Endodermal cell (in vitro differentiated cells): ENCODE data around the gene LILRA2. TPM values are rescaled to one million over a fixed set of nuclear protein-coding genes. Genes with fewer than 3 reads are reported as not detected.
"Not testable (repeated sequence)": the region's sequence is repeated elsewhere in the genome, so short reads cannot be mapped to it uniquely, and the experiment has no call there.

Source experiments
- DNase-seq: peaks from one replicate; pipeline ENCODE4 v3.0.0-alpha.2; 2017
- H3K27ac ChIP-seq: 2 replicates; pipeline ENCODE4 v1.5.1; 2013; ENCODE audit warnings: mild to moderate bottlenecking, low read depth, low read length, moderate library complexity
- H3K27me3 ChIP-seq: 2 replicates; pipeline ENCODE4 v1.6.1; 2013; ENCODE audit warnings: mild to moderate bottlenecking, low read length, moderate library complexity; ENCODE audit not compliant: insufficient read depth, control insufficient read depth, poor library complexity, severe bottlenecking
- H3K36me3 ChIP-seq: 2 replicates; pipeline ENCODE4 v1.7.0; 2013; ENCODE audit warnings: mild to moderate bottlenecking, low read length, moderate library complexity; ENCODE audit not compliant: control insufficient read depth, insufficient read depth
- H3K4me1 ChIP-seq: one replicate; pipeline ENCODE4 v1.7.0; 2013; ENCODE audit warnings: low read length; ENCODE audit not compliant: control insufficient read depth, insufficient read depth
- H3K4me3 ChIP-seq: 2 replicates; pipeline ENCODE4 v1.5.1; 2013; ENCODE audit warnings: mild to moderate bottlenecking, low read length, moderate library complexity
- H3K9ac ChIP-seq: 2 replicates; pipeline ENCODE4 v1.6.1; 2013; ENCODE audit warnings: mild to moderate bottlenecking, low read length, moderate library complexity; ENCODE audit not compliant: poor library complexity, severe bottlenecking; ENCODE audit errors: extremely low read depth
- H3K9me3 ChIP-seq: 2 replicates; pipeline ENCODE4 v1.6.1; 2013; ENCODE audit warnings: mild to moderate bottlenecking, low read length, moderate library complexity; ENCODE audit not compliant: control insufficient read depth
- H3K27ac Mint-ChIP-seq: 2 replicates; pipeline ENCODE4 v1.8.0; 2020; ENCODE audit warnings: mixed read lengths
- H3K27me3 Mint-ChIP-seq: 2 replicates; pipeline ENCODE4 v1.8.0; 2021; ENCODE audit warnings: mild to moderate bottlenecking, mixed read lengths; ENCODE audit not compliant: insufficient read depth
- H3K36me3 Mint-ChIP-seq: 2 replicates; pipeline ENCODE4 v1.8.0; 2020; ENCODE audit warnings: low read depth, mixed read lengths
- H3K4me1 Mint-ChIP-seq: 2 replicates; pipeline ENCODE4 v1.8.0; 2020; ENCODE audit warnings: mixed read lengths
- H3K4me3 Mint-ChIP-seq: 2 replicates; pipeline ENCODE4 v1.8.0; 2020; ENCODE audit warnings: mild to moderate bottlenecking, moderate library complexity, mixed read lengths
- H3K9me3 Mint-ChIP-seq: 2 replicates; pipeline ENCODE4 v1.8.0; 2020; ENCODE audit warnings: mild to moderate bottlenecking, mixed read lengths
- CTCF ChIP-seq: fragments of 200-600 bp; sonication (generic); conservative IDR thresholded peaks from 2 replicates; pipeline ENCODE4 v1.5.0; 2021; ENCODE audit warnings: antibody characterized with exemption, mild to moderate bottlenecking
- WGBS, 2 experiments: methylation state at CpG; one replicate each; pipeline versions ENCODE4 v1.1.5 to v1.1.7; 2013; ENCODE audit warnings: missing lambda C conversion rate in 2 of 2, mixed read lengths in 1 of 2; ENCODE audit not compliant: insufficient coverage in 1 of 2, insufficient read length in 1 of 2; 5-methylcytosine and 5-hydroxymethylcytosine counted together
- total RNA-seq, 2 donors: library from RNA; stranded (reverse); fragmentation: NEBNext Ultra II Directional in 1 of 2; extraction: Animal tissue kit (Norgen Biotek cat#: 25700) in 1 of 2; gene quantifications; 2 replicates in 1 of 2; 3 replicates in 1 of 2; pipeline ENCODE4 v1.2.1, GENCODE V29; 2021

LILRA2 gene
- total RNA-seq, 2 donors from 2014 or later, result not detected

GRCh38 chr19:54616821-54617560 lies 43.4 kb downstream of the LILRA2 start:
- H3K4me1 Mint-ChIP-seq, result no peaks in the 10 kb centered on the region

GRCh38 chr19:54620464-54620863 lies 46.9 kb downstream of the LILRA2 start:
- Histone ChIP-seq H3K27me3 (no peaks in the 10 kb centered on the region), H3K36me3 (no peaks in the 10 kb centered on the region), H3K27ac (no peak overlapping the region), H3K9me3 (peaks cover 61% of the 10 kb centered on the region), H3K4me1 (no peaks in the 10 kb centered on the region), H3K9ac (no peak overlapping the region), H3K4me3 (no peak overlapping the region)
- peaks cover 76% of the 10 kb centered on the region for H3K9me3 Mint-ChIP-seq
- no peaks in the 10 kb centered on the region for H3K36me3 Mint-ChIP-seq
- H3K27ac Mint-ChIP-seq, result no peak overlapping the region
- no peak overlapping the region for H3K4me3 Mint-ChIP-seq
- WGBS, 2 experiments, result 67 to 80% methylated on average over 1 to 4 of the region's 4 CpGs
- H3K4me1 Mint-ChIP-seq, result no peaks in the 10 kb centered on the region
- DNase-seq, result no peak
- TF ChIP-seq CTCF, result no peak
- no peaks in the 10 kb centered on the region for H3K27me3 Mint-ChIP-seq

More at GRCh38 chr19:54616821-54617560, 43.4 kb downstream of the LILRA2 start:
- no peak overlapping the region for H3K9ac ChIP-seq
- H3K27me3 ChIP-seq, result no peaks in the 10 kb centered on the region
- no peak overlapping the region for H3K27ac ChIP-seq
- WGBS, 2 experiments, result 28 to 34% methylated on average over 4 to 5 of the region's 5 CpGs
- no peak for TF ChIP-seq CTCF
- no peak overlapping the region for H3K4me3 ChIP-seq
- Mint-ChIP-seq H3K4me3 (no peak overlapping the region), H3K36me3 (no peaks in the 10 kb centered on the region), H3K9me3 (peaks cover 79% of the 10 kb centered on the region), H3K27ac (no peak overlapping the region), H3K27me3 (no peaks in the 10 kb centered on the region)
- no peaks in the 10 kb centered on the region for H3K36me3 ChIP-seq
- H3K9me3 ChIP-seq, result peaks cover 74% of the 10 kb centered on the region
- DNase-seq, result no peak
- H3K4me1 ChIP-seq, result no peaks in the 10 kb centered on the region

- 37 to 60% methylated on average over 2 to 4 of the region's 4 CpGs for WGBS, 2 experiments
- no peak overlapping the region for H3K9ac ChIP-seq
- Mint-ChIP-seq H3K4me3 (no peak overlapping the region), H3K36me3 (peaks cover 2% of the 10 kb centered on the region), H3K27ac (no peak overlapping the region), H3K27me3 (no peaks in the 10 kb centered on the region), H3K9me3 (peaks cover 77% of the 10 kb centered on the region), H3K4me1 (no peaks in the 10 kb centered on the region)
- H3K36me3 ChIP-seq, result no peaks in the 10 kb centered on the region
- H3K4me3 ChIP-seq, result no peak overlapping the region
- no peak for TF ChIP-seq CTCF
- H3K4me1 ChIP-seq, result no peaks in the 10 kb centered on the region
- H3K9me3 ChIP-seq, result peaks cover 57% of the 10 kb centered on the region
- DNase-seq, result no peak
- H3K27me3 ChIP-seq, result no peaks in the 10 kb centered on the region
- H3K27ac ChIP-seq, result no peak overlapping the region
Observed at GRCh38 chr19:54622431-54622830, 48.8 kb downstream of the LILRA2 start.

GRCh38 chr19:54624234-54624633 lies 50.6 kb downstream of the LILRA2 start:
- H3K4me1 Mint-ChIP-seq, H3K27me3 ChIP-seq, H3K27me3 Mint-ChIP-seq, H3K4me3 ChIP-seq, H3K4me3 Mint-ChIP-seq, H3K4me1 ChIP-seq, H3K36me3 Mint-ChIP-seq, H3K27ac Mint-ChIP-seq, H3K27ac ChIP-seq, DNase-seq, H3K36me3 ChIP-seq, H3K9ac ChIP-seq: not testable (repeated sequence)
- peaks cover 64% of the 10 kb centered on the region for H3K9me3 ChIP-seq
- 78% methylated on average over 5 of the region's 10 CpGs; no CpG with 5 or more reads in 1 of the 2 experiments for WGBS, 2 experiments
- peaks cover 84% of the 10 kb centered on the region for H3K9me3 Mint-ChIP-seq

GRCh38 chr19:54624934-54625730 lies 51.5 kb downstream of the LILRA2 start:
- 64 to 100% methylated on average over 2 to 9 of the region's 15 CpGs for WGBS, 2 experiments
- H3K9me3 Mint-ChIP-seq, result peaks cover 89% of the 10 kb centered on the region

More at GRCh38 chr19:54624934-54625730, 51.5 kb downstream of the LILRA2 start:
- H3K4me1 Mint-ChIP-seq, H3K4me3 Mint-ChIP-seq, H3K9ac ChIP-seq, H3K27me3 Mint-ChIP-seq, H3K27me3 ChIP-seq, H3K36me3 Mint-ChIP-seq, H3K4me1 ChIP-seq, H3K36me3 ChIP-seq, DNase-seq, H3K4me3 ChIP-seq, H3K27ac Mint-ChIP-seq, H3K27ac ChIP-seq: not testable (repeated sequence)
- H3K9me3 ChIP-seq, result peaks cover 68% of the 10 kb centered on the region
